Type B pancreatic cell (in vitro differentiated cells): ENCODE measurements around the gene RABGAP1. TPM values are rescaled to one million over a fixed set of nuclear protein-coding genes. Genes with fewer than 3 reads are reported as not detected.

Experiments
- DNase-seq: peaks from one replicate; pipeline ENCODE4 v3.0.0; 2021; ENCODE audit warnings: mixed read lengths; ENCODE audit not compliant: unreplicated experiment; ENCODE audit errors: extremely low spot score
- H3K27ac Mint-ChIP-seq: 2 replicates; pipeline ENCODE4 v1.8.0; 2021; ENCODE audit warnings: mild to moderate bottlenecking, mixed read lengths
- H3K27me3 Mint-ChIP-seq: 2 replicates; pipeline ENCODE4 v1.8.0; 2021; ENCODE audit warnings: mixed read lengths
- H3K36me3 Mint-ChIP-seq: 2 replicates; pipeline ENCODE4 v1.8.0; 2021; ENCODE audit warnings: mixed read lengths
- H3K4me1 Mint-ChIP-seq: one replicate; pipeline ENCODE4 v1.8.0; 2021; ENCODE audit warnings: mixed read lengths; ENCODE audit not compliant: unreplicated experiment
- H3K4me3 Mint-ChIP-seq: 2 replicates; pipeline ENCODE4 v1.8.0; 2021; ENCODE audit warnings: mild to moderate bottlenecking, mixed read lengths
- H3K9me3 Mint-ChIP-seq: 2 replicates; pipeline ENCODE4 v1.8.0; 2021; ENCODE audit warnings: mixed read lengths
- CTCF ChIP-seq: fragments of 200-600 bp; sonication (generic); conservative IDR thresholded peaks from 2 replicates; pipeline ENCODE4 v1.5.0; 2021; ENCODE audit warnings: antibody characterized with exemption, mild to moderate bottlenecking
- total RNA-seq: library from RNA; stranded (reverse); gene quantifications from 2 replicates; pipeline ENCODE4 v1.2.1, GENCODE V29; 2021; ENCODE audit warnings: low replicate concordance

Gene RABGAP1
- total RNA-seq, 1 donor from 2014 or later: 68.4 TPM

GRCh38 chr9:123065196-123065595 is 124.4 kb downstream of the RABGAP1 start:
- DNase-seq: no peak
- H3K36me3 Mint-ChIP-seq: peaks cover 22% of the 10 kb centered on the region
- no peaks in the 10 kb centered on the region for H3K4me1 Mint-ChIP-seq
- H3K27me3 Mint-ChIP-seq: no peaks in the 10 kb centered on the region
- H3K9me3 Mint-ChIP-seq: no peaks in the 10 kb centered on the region
- no peak for TF ChIP-seq CTCF
- H3K4me3 Mint-ChIP-seq: no peak overlapping the region
- H3K27ac Mint-ChIP-seq: no peak overlapping the region

GRCh38 chr9:123067136-123067535 is 126.3 kb downstream of the RABGAP1 start:
- no peaks in the 10 kb centered on the region for H3K4me1 Mint-ChIP-seq

GRCh38 chr9:123069010-123069481 is 128.2 kb downstream of the RABGAP1 start:
- TF ChIP-seq CTCF: no peak
- Mint-ChIP-seq H3K9me3 (no peaks in the 10 kb centered on the region), H3K27me3 (no peaks in the 10 kb centered on the region), H3K27ac (no peak overlapping the region), H3K4me3 (no peak overlapping the region), H3K4me1 (no peaks in the 10 kb centered on the region), H3K36me3 (peaks cover 28% of the 10 kb centered on the region)
- DNase-seq: no peak

More at GRCh38 chr9:123067136-123067535, 126.3 kb downstream of the RABGAP1 start:
- no peak overlapping the region for H3K27ac Mint-ChIP-seq
- H3K27me3 Mint-ChIP-seq: no peaks in the 10 kb centered on the region
- no peak for DNase-seq
- H3K36me3 Mint-ChIP-seq: peaks cover 22% of the 10 kb centered on the region
- no peaks in the 10 kb centered on the region for H3K9me3 Mint-ChIP-seq
- no peak for TF ChIP-seq CTCF
- H3K4me3 Mint-ChIP-seq: no peak overlapping the region

GRCh38 chr9:123070198-123070597 is 129.4 kb downstream of the RABGAP1 start:
- Mint-ChIP-seq H3K27me3 (no peaks in the 10 kb centered on the region), H3K27ac (no peak overlapping the region), H3K4me1 (no peaks in the 10 kb centered on the region), H3K4me3 (no peak overlapping the region), H3K9me3 (no peaks in the 10 kb centered on the region), H3K36me3 (peaks cover 31% of the 10 kb centered on the region)
- DNase-seq: no peak
- no peak for TF ChIP-seq CTCF

- no peak for DNase-seq
- no peaks in the 10 kb centered on the region for H3K9me3 Mint-ChIP-seq
- H3K27me3 Mint-ChIP-seq: no peaks in the 10 kb centered on the region
- peaks cover 15% of the 10 kb centered on the region for H3K36me3 Mint-ChIP-seq
- no peak overlapping the region for H3K4me3 Mint-ChIP-seq
- no peak overlapping the region for H3K27ac Mint-ChIP-seq
- no peaks in the 10 kb centered on the region for H3K4me1 Mint-ChIP-seq
- TF ChIP-seq CTCF: no peak
These were observed 131.7 kb downstream of the RABGAP1 start for GRCh38 chr9:123072407-123072995.
